Stomach (tissue), 9 donors: ENCODE data around the gene LRRC8A. TPM values are rescaled to one million over a fixed set of nuclear protein-coding genes. Genes with fewer than 3 reads are reported as not detected.

Experiments
- DNase-seq, 2 donors: peaks; one replicate each; pipeline versions ENCODE4 v3.0.0 to v3.0.0-alpha.2; 2013 to 2019
- H3K27ac ChIP-seq, 5 donors: fragments of 200-600 bp in 4 of 5; sonication (generic) in 4 of 5; one replicate each; pipeline ENCODE4 v1.5.1; 2013 to 2019; ENCODE audit warnings: mild to moderate bottlenecking in 1 of 5, moderate library complexity in 1 of 5
- H3K27me3 ChIP-seq, 3 donors: fragments of 200-600 bp; sonication (generic); one replicate each; pipeline ENCODE4 v1.5.1; 2017 to 2019; ENCODE audit warnings: mixed run types in 1 of 3
- H3K36me3 ChIP-seq, 4 donors: fragments of 200-600 bp; sonication (generic); 1 replicate in 3 of 4; 2 replicates in 1 of 4; pipeline ENCODE4 v1.5.1; 2016 to 2019
- H3K4me1 ChIP-seq, 4 donors: fragments of 200-600 bp; sonication (generic); one replicate each; pipeline ENCODE4 v1.5.1; 2016 to 2019
- H3K4me3 ChIP-seq, 4 donors: fragments of 200-600 bp; sonication (generic) in 3 of 4; one replicate each; pipeline ENCODE4 v1.5.1; 2016 to 2019; ENCODE audit warnings: mild to moderate bottlenecking in 1 of 4
- H3K9me3 ChIP-seq, 4 donors: fragments of 200-600 bp; sonication (generic); one replicate each; pipeline ENCODE4 v1.5.1; 2016 to 2019
- CTCF ChIP-seq, 7 experiments: fragments of 450-650 bp in 4 of 7; fragments of 200-600 bp in 3 of 7; sonication (generic) in 3 of 7; IDR thresholded peaks; one replicate each; pipeline ENCODE4 v1.5.1; 2016 to 2019; ENCODE audit warnings: antibody characterized with exemption in 7 of 7, control low read depth in 2 of 7, mild to moderate bottlenecking in 1 of 7
- EP300 ChIP-seq: sonication (generic); formaldehyde crosslinking; IDR thresholded peaks from one replicate; pipeline ENCODE4 v1.6.1; 2017; ENCODE audit warnings: antibody characterized with exemption
- POLR2A ChIP-seq, 4 donors: fragments of 450-650 bp; IDR thresholded peaks; one replicate each; pipeline ENCODE4 v1.6.1; 2016; ENCODE audit warnings: antibody characterized with exemption in 4 of 4, control low read depth in 2 of 4, mild to moderate bottlenecking in 1 of 4, moderate library complexity in 1 of 4
- POLR2AphosphoS5 ChIP-seq, 3 donors: sonication (generic); formaldehyde crosslinking; IDR thresholded peaks; one replicate each; pipeline ENCODE4 v1.6.1; 2016; ENCODE audit warnings: antibody characterized with exemption in 3 of 3
- WGBS, 5 donors: extraction: QIAGEN DNeasy Blood & Tissue Kit in 3 of 5; methylation state at CpG; one replicate each; pipeline versions ENCODE4 v1.1.5 to v1.1.7; 2013 to 2018; 5-methylcytosine and 5-hydroxymethylcytosine counted together
- intact Hi-C: fragments of 100-400 bp; cut with DNase I; formaldehyde crosslinking; loops from one replicate; pipeline ENCODE4 v1.15.1; 2023; ENCODE audit warnings: low total_unique reads
- polyA plus RNA-seq, 3 donors: library from polyadenylated mRNA; stranded (reverse); fragments of 200-250 nt; gene quantifications; one replicate each; pipeline ENCODE4 v1.2.3, GENCODE V29; 2013
- total RNA-seq, 5 donors: library from RNA; depleted of rRNA; stranded (reverse); fragments of >200 nt; gene quantifications; one replicate each; pipeline versions ENCODE4 v1.1.0 to v1.2.3, GENCODE V29; 2014 to 2016
- donor health status: healthy with polysubstance abuse.
- donor health status: Bipolar disorder and iron deficiency.
- donor health status: healthy.

Gene LRRC8A
- total and polyA plus RNA-seq, 8 donors = 11.2 to 63.7 (median 21.2) TPM

- H3K27me3 ChIP-seq = no peaks in the 10 kb centered on the region
- no peak overlapping the region for H3K4me3 ChIP-seq
- no peak for DNase-seq
- peaks cover 36 to 69% (median 58%) of the 10 kb centered on the region in 4 donors for H3K36me3 ChIP-seq
- peak overlapping the region in 2 of 5 donors; percentile 34 to 80 for H3K27ac ChIP-seq
- H3K9me3 ChIP-seq = no peaks in the 10 kb centered on the region
- intact Hi-C loops = no loop called here
- H3K4me1 ChIP-seq = peaks cover 44 to 63% (median 49%) of the 10 kb centered on the region in 4 donors
- 71 to 88% (median 85%) methylated on average over 3 to 4 of the region's 4 CpGs; no CpG with 5 or more reads in 1 of the 5 donors for WGBS, 5 donors
- TF ChIP-seq POLR2A (IDR thresholded peaks at IDR 0.05) = no peak
- no peak for TF ChIP-seq CTCF (IDR thresholded peaks at IDR 0.05)
- no peak for TF ChIP-seq EP300
- no peak for TF ChIP-seq POLR2AphosphoS5 (IDR thresholded peaks at IDR 0.05)
Observed at GRCh38 chr9:128909859-128910258, 27.9 kb downstream of the LRRC8A start.

GRCh38 chr9:128910906-128911305, 29.0 kb downstream of the LRRC8A start:
- H3K4me1 ChIP-seq = peaks cover 49 to 74% (median 57%) of the 10 kb centered on the region in 4 donors
- peaks cover 37 to 79% (median 61%) of the 10 kb centered on the region in 4 donors for H3K36me3 ChIP-seq
- no peak for TF ChIP-seq POLR2A (IDR thresholded peaks at IDR 0.05)
- no peak for TF ChIP-seq EP300
- no peak overlapping the region for H3K4me3 ChIP-seq
- H3K9me3 ChIP-seq = no peaks in the 10 kb centered on the region
- intact Hi-C loops = no loop called here
- no peaks in the 10 kb centered on the region for H3K27me3 ChIP-seq
- DNase-seq = no peak
- H3K27ac ChIP-seq = peak overlapping the region; percentile 6 to 81 (median 73)
- WGBS, 5 donors = 85 to 94% (median 89%) methylated on average over 4 to 6 of the region's 6 CpGs

- Histone ChIP-seq H3K27me3 (no peaks in the 10 kb centered on the region), H3K27ac (peak overlapping the region; percentile 34 to 81 (median 73)), H3K4me3 (no peak overlapping the region), H3K36me3 (peaks cover 44 to 85% (median 65%) of the 10 kb centered on the region in 4 donors), H3K4me1 (peaks cover 56 to 77% (median 64%) of the 10 kb centered on the region in 4 donors), H3K9me3 (no peaks in the 10 kb centered on the region)
- 39 to 54% (median 50%) methylated on average over 8 of the region's 8 CpGs for WGBS, 5 donors
- TF ChIP-seq CTCF (IDR thresholded peaks at IDR 0.05) (no peak), POLR2AphosphoS5 (IDR thresholded peaks at IDR 0.05) (peak in 2 of 3 donors; percentile 38 to 59)
- DNase-seq = peak in 1 of 2 donors; percentile 75
- intact Hi-C loops = no loop called here
Observed at GRCh38 chr9:128911529-128912035, 29.6 kb downstream of the LRRC8A start.

GRCh38 chr9:128912270-128912853, 30.4 kb downstream of the LRRC8A start:
- Histone ChIP-seq H3K4me3 (peak overlapping the region in 1 of 4 donors; percentile 13), H3K9me3 (no peaks in the 10 kb centered on the region), H3K27ac (peak overlapping the region; percentile 47 to 81 (median 73)), H3K36me3 (peaks cover 43 to 82% (median 60%) of the 10 kb centered on the region in 4 donors), H3K4me1 (peaks cover 62 to 82% (median 70%) of the 10 kb centered on the region in 4 donors), H3K27me3 (no peaks in the 10 kb centered on the region)
- intact Hi-C loops = no loop called here
- peak in 1 of 2 donors; percentile 82 for DNase-seq
- 53 to 61% (median 56%) methylated on average over 15 of the region's 15 CpGs for WGBS, 5 donors
- TF ChIP-seq POLR2A (IDR thresholded peaks at IDR 0.05) (no peak), POLR2AphosphoS5 (IDR thresholded peaks at IDR 0.05) (peak in 1 of 3 donors; percentile 74)

- peak overlapping the region in 1 of 4 donors; percentile 13 for H3K4me3 ChIP-seq
Observed at GRCh38 chr9:128913048-128913900, 31.3 kb downstream of the LRRC8A start.

More at GRCh38 chr9:128913048-128913900, 31.3 kb downstream of the LRRC8A start:
- intact Hi-C loops = no loop called here
- TF ChIP-seq CTCF (IDR thresholded peaks at IDR 0.05) = no peak
- H3K27me3 ChIP-seq = no peaks in the 10 kb centered on the region
- peaks cover 64 to 88% (median 72%) of the 10 kb centered on the region in 4 donors for H3K4me1 ChIP-seq
- no peaks in the 10 kb centered on the region for H3K9me3 ChIP-seq
- 63 to 82% (median 77%) methylated on average over 15 of the region's 15 CpGs for WGBS, 5 donors
- DNase-seq = peak in 1 of 2 donors; percentile 60
- H3K36me3 ChIP-seq = peaks cover 34 to 81% (median 60%) of the 10 kb centered on the region in 4 donors
- peak overlapping the region; percentile 25 to 81 (median 73) for H3K27ac ChIP-seq
